GM19238 (cell line): Measurements from ENCODE around the gene AFAP1L1.

Experiments
- DNase-seq: peaks from one replicate; pipeline ENCODE4 v3.0.0; 2011; ENCODE audit warnings: low spot score; ENCODE audit not compliant: insufficient read length

Gene AFAP1L1

GRCh38 chr5:149345147-149345891, 73.7 kb downstream of the AFAP1L1 start, which contains the start of gene GRPEL2:
GRPEL2 (plus strand) TSS chr5:149345499; CDS start chr5:149345540, 41 bp downstream.
- DNase-seq: peak; percentile 90

GRCh38 chr5:149345892-149346222, 74.2 kb downstream of the AFAP1L1 start:
- no peak for DNase-seq

- no peak for DNase-seq
These were observed 76.9 kb downstream of the AFAP1L1 start for GRCh38 chr5:149348518-149348917.

- DNase-seq: no peak
These were observed 77.7 kb downstream of the AFAP1L1 start for GRCh38 chr5:149349382-149349781.

GRCh38 chr5:149352169-149352568, 80.5 kb downstream of the AFAP1L1 start:
- DNase-seq: no peak

GRCh38 chr5:149353911-149354310, 82.3 kb downstream of the AFAP1L1 start:
- DNase-seq: no peak

- DNase-seq: no peak
These were observed 84.0 kb downstream of the AFAP1L1 start for GRCh38 chr5:149355688-149356087.

GRCh38 chr5:149356391-149356790, 84.7 kb downstream of the AFAP1L1 start:
- DNase-seq: no peak

- peak; percentile 95 for DNase-seq
These were observed 86.0 kb downstream of the AFAP1L1 start, which contains the start of gene PCYOX1L for GRCh38 chr5:149357370-149358293. PCYOX1L (plus strand) TSS chr5:149358046; CDS start chr5:149358069, 23 bp downstream.

GRCh38 chr5:149358294-149358651, 86.6 kb downstream of the AFAP1L1 start:
- DNase-seq: no peak

GRCh38 chr5:149358868-149359495, 87.3 kb downstream of the AFAP1L1 start:
- no peak for DNase-seq

GRCh38 chr5:149360272-149360671, 88.6 kb downstream of the AFAP1L1 start:
- DNase-seq: no peak

- DNase-seq: no peak
These were observed 90.9 kb downstream of the AFAP1L1 start for GRCh38 chr5:149362541-149362940.

GRCh38 chr5:149363358-149363757, 91.7 kb downstream of the AFAP1L1 start:
- no peak for DNase-seq

- no peak for DNase-seq
These were observed 92.3 kb downstream of the AFAP1L1 start for GRCh38 chr5:149363936-149364335.

GRCh38 chr5:149364719-149365118, 93.1 kb downstream of the AFAP1L1 start:
- no peak for DNase-seq

- DNase-seq: no peak
These were observed 93.8 kb downstream of the AFAP1L1 start for GRCh38 chr5:149365418-149365817.

GRCh38 chr5:149366169-149366729, 94.6 kb downstream of the AFAP1L1 start:
- DNase-seq: no peak

- DNase-seq: peak; percentile 66
These were observed 95.8 kb downstream of the AFAP1L1 start for GRCh38 chr5:149367249-149367971.

GRCh38 chr5:149367972-149368645, 96.5 kb downstream of the AFAP1L1 start:
- DNase-seq: no peak
